ENCODE results near the gene HSPA12A. TPM values are rescaled to one million over a fixed set of nuclear protein-coding genes. Genes with fewer than 3 reads are reported as not detected.

HSPA12A gene
- total RNA-seq, 2 donors from 2014 or later, result 5.7 to 19.4 TPM

GRCh38 chr10:116781370-116781884, 39.1 kb upstream of the HSPA12A start:
- intact Hi-C loops (cut with DNase I), result no loop called here
- Histone ChIP-seq H3K27ac (no peak overlapping the region), H3K36me3 (no peaks in the 10 kb centered on the region), H3K9me3 (no peaks in the 10 kb centered on the region), H3K4me3 (no peak overlapping the region), H3K4me1 (replicated peaks) (no peaks in the 10 kb centered on the region), H3K27me3 (replicated peaks; ENCODE audit: insufficient read depth) (no peaks in the 10 kb centered on the region)
- 84% methylated on average over 7 of the region's 7 CpGs for WGBS
- DNase-seq (ENCODE audit: low spot score), result no peak
- TF ChIP-seq POLR2A (IDR thresholded peaks at IDR 0.05), result no peak
- no peak for TF ChIP-seq CTCF (IDR thresholded peaks at IDR 0.05)
- no peak for TF ChIP-seq POLR2AphosphoS5 (IDR thresholded peaks at IDR 0.05)

- TF ChIP-seq CTCF (IDR thresholded peaks at IDR 0.05), result no peak
- TF ChIP-seq POLR2A (IDR thresholded peaks at IDR 0.05), result no peak
- TF ChIP-seq POLR2AphosphoS5 (IDR thresholded peaks at IDR 0.05), result no peak
- 97% methylated on average over 3 of the region's 3 CpGs for WGBS
- DNase-seq (ENCODE audit: low spot score), result no peak
- H3K27me3 ChIP-seq (replicated peaks; ENCODE audit: insufficient read depth), result no peaks in the 10 kb centered on the region
- H3K4me3 ChIP-seq, result no peak overlapping the region
- no peak overlapping the region for H3K27ac ChIP-seq
- no peaks in the 10 kb centered on the region for H3K9me3 ChIP-seq
- H3K36me3 ChIP-seq, result no peaks in the 10 kb centered on the region
- intact Hi-C loops (cut with DNase I), result no loop called here
- H3K4me1 ChIP-seq (replicated peaks), result no peaks in the 10 kb centered on the region
Measured at GRCh38 chr10:116780691-116781205, 38.4 kb upstream of the HSPA12A start.

GRCh38 chr10:116779076-116779687, 36.8 kb upstream of the HSPA12A start:
- no peak for TF ChIP-seq POLR2A (IDR thresholded peaks at IDR 0.05)
- TF ChIP-seq CTCF (IDR thresholded peaks at IDR 0.05), result no peak
- no peak for TF ChIP-seq POLR2AphosphoS5 (IDR thresholded peaks at IDR 0.05)
- intact Hi-C loops (cut with DNase I), result no loop called here
- Histone ChIP-seq H3K4me1 (replicated peaks) (no peaks in the 10 kb centered on the region), H3K27ac (no peak overlapping the region), H3K4me3 (no peak overlapping the region), H3K9me3 (no peaks in the 10 kb centered on the region), H3K27me3 (replicated peaks; ENCODE audit: insufficient read depth) (no peaks in the 10 kb centered on the region), H3K36me3 (no peaks in the 10 kb centered on the region)
- WGBS, result 81% methylated on average over 16 of the region's 16 CpGs
- no peak for DNase-seq (ENCODE audit: low spot score)

GRCh38 chr10:116777006-116777405, 34.6 kb upstream of the HSPA12A start:
- no peaks in the 10 kb centered on the region for H3K4me1 ChIP-seq (replicated peaks)
- no peak overlapping the region for H3K27ac ChIP-seq
- TF ChIP-seq POLR2A (IDR thresholded peaks at IDR 0.05) (no peak), CTCF (IDR thresholded peaks at IDR 0.05) (no peak), POLR2AphosphoS5 (IDR thresholded peaks at IDR 0.05) (no peak)
- intact Hi-C loops (cut with DNase I), result no loop called here
- no peak overlapping the region for H3K4me3 ChIP-seq
- WGBS, result 71% methylated on average over 8 of the region's 8 CpGs
- H3K9me3 ChIP-seq, result no peaks in the 10 kb centered on the region
- no peaks in the 10 kb centered on the region for H3K36me3 ChIP-seq
- H3K27me3 ChIP-seq (replicated peaks; ENCODE audit: insufficient read depth), result no peaks in the 10 kb centered on the region
- no peak for DNase-seq (ENCODE audit: low spot score)

All from prostate gland (tissue), 2 donors.